ENCODE results near the gene TRIM65.
"Not testable (repeated sequence)": the region's sequence is repeated elsewhere in the genome, so short reads cannot be mapped to it uniquely, and the experiment has no call there.

TRIM65 gene

GRCh38 chr17:75875940-75876189 lies 20.9 kb downstream of the TRIM65 start:
- Histone ChIP-seq H3K4me1 (ENCODE audit: control insufficient read depth, insufficient read depth, low read length) (peaks cover 7% of the 10 kb centered on the region; the same call in 1 of the 2 replicates), H3K4me3 (ENCODE audit: low read length) (no peak overlapping the region), H3K27me3 (ENCODE audit: control insufficient read depth, insufficient read depth, low read length) (peaks cover 2% of the 10 kb centered on the region; the same call in 1 of the 2 replicates), H3K27ac (ENCODE audit: low read length) (no peak overlapping the region), H3K9me3 (ENCODE audit: control insufficient read depth, insufficient read depth, low read length) (no peaks in the 10 kb centered on the region), H3K36me3 (ENCODE audit: control insufficient read depth, insufficient read depth, low read length) (no peaks in the 10 kb centered on the region)
- DNase-seq (ENCODE audit: low read depth, low spot score) = no peak
- no CpG with 5 or more reads among the region's 5 CpGs for WGBS (ENCODE audit: insufficient coverage, insufficient read length)

GRCh38 chr17:75875182-75875939 lies 21.4 kb downstream of the TRIM65 start:
- WGBS (ENCODE audit: insufficient coverage, insufficient read length) = no CpG with 5 or more reads among the region's 18 CpGs
- no peak overlapping the region for H3K27ac ChIP-seq (ENCODE audit: low read length)

GRCh38 chr17:75874323-75875181 lies 22.2 kb downstream of the TRIM65 start:
- no CpG with 5 or more reads among the region's 38 CpGs for WGBS (ENCODE audit: insufficient coverage, insufficient read length)
- no peak overlapping the region for H3K27ac ChIP-seq (ENCODE audit: low read length)
- no peak overlapping the region for H3K4me3 ChIP-seq (ENCODE audit: low read length)
- H3K27me3 ChIP-seq (ENCODE audit: control insufficient read depth, insufficient read depth, low read length) = peaks cover 2% of the 10 kb centered on the region; the same call in 1 of the 2 replicates
- DNase-seq (ENCODE audit: low read depth, low spot score) = no peak
- peaks cover 7% of the 10 kb centered on the region; the same call in 1 of the 2 replicates for H3K4me1 ChIP-seq (ENCODE audit: control insufficient read depth, insufficient read depth, low read length)
- no peaks in the 10 kb centered on the region for H3K9me3 ChIP-seq (ENCODE audit: control insufficient read depth, insufficient read depth, low read length)
- H3K36me3 ChIP-seq (ENCODE audit: control insufficient read depth, insufficient read depth, low read length) = no peaks in the 10 kb centered on the region

More at GRCh38 chr17:75875182-75875939, 21.4 kb downstream of the TRIM65 start:
- H3K4me3 ChIP-seq (ENCODE audit: low read length) = no peak overlapping the region
- no peak for DNase-seq (ENCODE audit: low read depth, low spot score)
- H3K4me1 ChIP-seq (ENCODE audit: control insufficient read depth, insufficient read depth, low read length) = peaks cover 7% of the 10 kb centered on the region; the same call in 1 of the 2 replicates
- no peaks in the 10 kb centered on the region for H3K36me3 ChIP-seq (ENCODE audit: control insufficient read depth, insufficient read depth, low read length)
- no peaks in the 10 kb centered on the region for H3K9me3 ChIP-seq (ENCODE audit: control insufficient read depth, insufficient read depth, low read length)
- H3K27me3 ChIP-seq (ENCODE audit: control insufficient read depth, insufficient read depth, low read length) = peaks cover 2% of the 10 kb centered on the region; the same call in 1 of the 2 replicates

- no peak overlapping the region for H3K27ac ChIP-seq (ENCODE audit: low read length)
- peaks cover 7% of the 10 kb centered on the region; the same call in 1 of the 2 replicates for H3K4me1 ChIP-seq (ENCODE audit: control insufficient read depth, insufficient read depth, low read length)
- DNase-seq (ENCODE audit: low read depth, low spot score) = no peak
- no peaks in the 10 kb centered on the region for H3K9me3 ChIP-seq (ENCODE audit: control insufficient read depth, insufficient read depth, low read length)
- H3K36me3 ChIP-seq (ENCODE audit: control insufficient read depth, insufficient read depth, low read length) = no peaks in the 10 kb centered on the region
- WGBS (ENCODE audit: insufficient coverage, insufficient read length) = no CpG with 5 or more reads among the region's 11 CpGs
- no peak overlapping the region for H3K4me3 ChIP-seq (ENCODE audit: low read length)
- H3K27me3 ChIP-seq (ENCODE audit: control insufficient read depth, insufficient read depth, low read length) = peaks cover 2% of the 10 kb centered on the region; the same call in 1 of the 2 replicates
Observed at GRCh38 chr17:75873587-75874322, 23.0 kb downstream of the TRIM65 start.

- Histone ChIP-seq H3K9me3 (ENCODE audit: control insufficient read depth, insufficient read depth, low read length) (no peaks in the 10 kb centered on the region), H3K27me3 (ENCODE audit: control insufficient read depth, insufficient read depth, low read length) (peaks cover 2% of the 10 kb centered on the region; the same call in 1 of the 2 replicates), H3K27ac (ENCODE audit: low read length) (no peak overlapping the region), H3K4me3 (ENCODE audit: low read length) (no peak overlapping the region), H3K4me1 (ENCODE audit: control insufficient read depth, insufficient read depth, low read length) (peaks cover 6% of the 10 kb centered on the region; the same call in 1 of the 2 replicates), H3K36me3 (ENCODE audit: control insufficient read depth, insufficient read depth, low read length) (no peaks in the 10 kb centered on the region)
- no peak for DNase-seq (ENCODE audit: low read depth, low spot score)
- no CpG with 5 or more reads among the region's 13 CpGs for WGBS (ENCODE audit: insufficient coverage, insufficient read length)
Observed at GRCh38 chr17:75872434-75873351, 24.1 kb downstream of the TRIM65 start.

GRCh38 chr17:75870228-75870627 lies 26.5 kb downstream of the TRIM65 start:
- not testable (repeated sequence) for H3K36me3 ChIP-seq (ENCODE audit: control insufficient read depth, insufficient read depth, low read length); H3K4me3 ChIP-seq (ENCODE audit: low read length); H3K9me3 ChIP-seq (ENCODE audit: control insufficient read depth, insufficient read depth, low read length); DNase-seq (ENCODE audit: low read depth, low spot score); H3K4me1 ChIP-seq (ENCODE audit: control insufficient read depth, insufficient read depth, low read length); H3K27ac ChIP-seq (ENCODE audit: low read length); H3K27me3 ChIP-seq (ENCODE audit: control insufficient read depth, insufficient read depth, low read length)
- no CpG with 5 or more reads among the region's 10 CpGs for WGBS (ENCODE audit: insufficient coverage, insufficient read length)

GRCh38 chr17:75869282-75870141 lies 27.2 kb downstream of the TRIM65 start:
- WGBS (ENCODE audit: insufficient coverage, insufficient read length) = no CpG with 5 or more reads among the region's 23 CpGs
- no peak for DNase-seq (ENCODE audit: low read depth, low spot score)
- H3K4me3 ChIP-seq (ENCODE audit: low read length) = no peak overlapping the region
- H3K36me3 ChIP-seq (ENCODE audit: control insufficient read depth, insufficient read depth, low read length) = no peaks in the 10 kb centered on the region
- peaks cover 2% of the 10 kb centered on the region for H3K4me1 ChIP-seq (ENCODE audit: control insufficient read depth, insufficient read depth, low read length)
- H3K9me3 ChIP-seq (ENCODE audit: control insufficient read depth, insufficient read depth, low read length) = no peaks in the 10 kb centered on the region
- no peak overlapping the region for H3K27ac ChIP-seq (ENCODE audit: low read length)
- no peaks in the 10 kb centered on the region for H3K27me3 ChIP-seq (ENCODE audit: control insufficient read depth, insufficient read depth, low read length)

GRCh38 chr17:75868730-75869281 lies 27.9 kb downstream of the TRIM65 start:
- H3K36me3 ChIP-seq (ENCODE audit: control insufficient read depth, insufficient read depth, low read length); H3K27ac ChIP-seq (ENCODE audit: low read length); H3K4me1 ChIP-seq (ENCODE audit: control insufficient read depth, insufficient read depth, low read length); DNase-seq (ENCODE audit: low read depth, low spot score); H3K9me3 ChIP-seq (ENCODE audit: control insufficient read depth, insufficient read depth, low read length); H3K4me3 ChIP-seq (ENCODE audit: low read length); H3K27me3 ChIP-seq (ENCODE audit: control insufficient read depth, insufficient read depth, low read length): not testable (repeated sequence)
- WGBS (ENCODE audit: insufficient coverage, insufficient read length) = no CpG with 5 or more reads among the region's 12 CpGs
